SH-SY5Y (cell line): ENCODE measurements around the gene MOXD1.

Source experiments
- GATA2 ChIP-seq: IDR thresholded peaks from 2 replicates; pipeline ENCODE4 v1.6.1; 2011; ENCODE audit warnings: mild to moderate bottlenecking, low read depth, low read length
- GATA3 ChIP-seq: IDR thresholded peaks from 2 replicates; pipeline ENCODE4 v1.6.1; 2011; ENCODE audit warnings: low read depth, mild to moderate bottlenecking, low read length, moderate library complexity

DNA sequence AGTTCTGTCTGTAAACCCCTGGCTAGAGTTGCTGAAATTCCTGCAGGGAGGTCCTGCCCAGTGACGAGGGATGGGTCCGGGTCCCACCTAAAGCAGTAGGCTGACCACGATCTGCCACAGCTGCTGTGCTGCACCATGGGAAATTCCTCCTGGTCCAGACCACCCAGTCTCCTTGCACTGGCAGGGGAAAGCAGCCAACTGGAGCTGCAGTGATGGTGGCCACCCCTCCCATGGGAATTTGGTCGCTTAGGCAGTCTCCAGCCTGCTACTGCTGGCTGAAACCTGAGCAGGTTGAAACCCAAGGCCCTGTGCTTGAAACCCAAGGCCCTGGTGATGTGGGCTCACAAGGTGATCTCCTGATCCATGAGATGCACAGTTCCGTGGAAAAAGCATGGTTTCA is 23.9 kb upstream of the MOXD1 start:
- TF ChIP-seq GATA2 (no peak), GATA3 (no peak)
